ENCODE data around the gene METTL5.

DNA sequence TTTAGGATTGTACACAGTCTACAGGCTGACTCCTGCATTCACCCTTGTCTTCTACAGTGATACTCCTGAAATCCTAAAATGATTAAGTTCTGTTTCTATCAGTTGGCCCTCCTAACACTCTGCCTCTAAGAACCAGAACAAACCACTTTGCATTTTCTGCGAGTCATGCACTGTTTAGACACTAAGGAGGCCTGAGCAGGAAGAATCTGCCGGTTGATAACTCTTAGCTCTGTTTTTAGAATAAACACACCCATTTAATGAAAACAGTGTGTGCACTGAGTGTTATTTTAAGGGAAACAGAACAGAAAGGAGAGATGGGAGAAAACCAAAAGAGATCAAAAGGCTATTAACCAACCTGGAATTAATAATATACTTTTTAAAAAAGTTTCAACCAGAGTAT lies 48.9 kb downstream of the METTL5 start:
- TF ChIP-seq CTCF (IDR thresholded peaks at IDR 0.05) = no peak
- no peak for TF ChIP-seq POLR2A (IDR thresholded peaks at IDR 0.05)

Measured in esophagus squamous epithelium (tissue), 4 donors.